Mucosa of rectum (tissue), 2 donors: ENCODE data around the gene FAAP20.
A peak's percentile ranks its signal among the peaks of the same experiment; 100 is the strongest.

ENCODE experiments used
- H3K27ac ChIP-seq, 2 donors: one replicate each; pipeline ENCODE4 v1.7.0; 2013; ENCODE audit warnings: inconsistent platforms in 2 of 2, low read depth in 2 of 2, low read length in 2 of 2
- H3K27me3 ChIP-seq, 2 donors: one replicate each; pipeline ENCODE4 v1.7.0; 2013; ENCODE audit warnings: low read length in 2 of 2; ENCODE audit not compliant: control insufficient read depth in 2 of 2, insufficient read depth in 2 of 2
- H3K36me3 ChIP-seq, 2 donors: one replicate each; pipeline ENCODE4 v1.7.0; 2013; ENCODE audit warnings: low read length in 2 of 2; ENCODE audit not compliant: control insufficient read depth in 2 of 2, insufficient read depth in 2 of 2
- H3K4me1 ChIP-seq, 2 donors: one replicate each; pipeline ENCODE4 v1.7.0; 2013; ENCODE audit warnings: low read length in 2 of 2, mild to moderate bottlenecking in 1 of 2; ENCODE audit not compliant: control insufficient read depth in 2 of 2, insufficient read depth in 2 of 2
- H3K4me3 ChIP-seq, 2 donors: one replicate each; pipeline ENCODE4 v1.7.0; 2013; ENCODE audit warnings: low read length in 2 of 2
- H3K9ac ChIP-seq, 2 donors: one replicate each; pipeline ENCODE4 v1.7.0; 2013; ENCODE audit warnings: low read length in 2 of 2, low read depth in 1 of 2, mild to moderate bottlenecking in 1 of 2
- H3K9me3 ChIP-seq, 2 donors: one replicate each; pipeline ENCODE4 v1.7.0; 2013; ENCODE audit warnings: low read length in 2 of 2; ENCODE audit not compliant: control insufficient read depth in 2 of 2
- donor health status: healthy.
- donor health status: Normal muscosa, but diverticular disease.

Gene FAAP20

GRCh38 chr1:2202843-2203601 lies 8.4 kb upstream of the FAAP20 start:
- no peak overlapping the region for H3K4me3 ChIP-seq
- no peak overlapping the region for H3K27ac ChIP-seq
- H3K9me3 ChIP-seq: no peaks in the 10 kb centered on the region
- peaks cover 37% of the 10 kb centered on the region in 2 donors for H3K4me1 ChIP-seq
- H3K9ac ChIP-seq: no peak overlapping the region
- H3K36me3 ChIP-seq: no peaks in the 10 kb centered on the region
- no peaks in the 10 kb centered on the region for H3K27me3 ChIP-seq

GRCh38 chr1:2202008-2202575 lies 7.5 kb upstream of the FAAP20 start:
- Histone ChIP-seq H3K36me3 (no peaks in the 10 kb centered on the region), H3K4me1 (peaks cover 29 to 31% of the 10 kb centered on the region in 2 donors), H3K27ac (no peak overlapping the region), H3K27me3 (no peaks in the 10 kb centered on the region), H3K9me3 (no peaks in the 10 kb centered on the region), H3K4me3 (no peak overlapping the region), H3K9ac (no peak overlapping the region)

GRCh38 chr1:2201062-2201461 lies 6.5 kb upstream of the FAAP20 start:
- Histone ChIP-seq H3K4me3 (no peak overlapping the region), H3K4me1 (peaks cover 25 to 27% of the 10 kb centered on the region in 2 donors), H3K9ac (no peak overlapping the region), H3K27ac (no peak overlapping the region), H3K27me3 (no peaks in the 10 kb centered on the region), H3K36me3 (no peaks in the 10 kb centered on the region), H3K9me3 (no peaks in the 10 kb centered on the region)

GRCh38 chr1:2200308-2200943 lies 5.9 kb upstream of the FAAP20 start:
- Histone ChIP-seq H3K27ac (no peak overlapping the region), H3K9me3 (no peaks in the 10 kb centered on the region), H3K36me3 (no peaks in the 10 kb centered on the region), H3K27me3 (no peaks in the 10 kb centered on the region), H3K4me1 (peaks cover 24 to 27% of the 10 kb centered on the region in 2 donors), H3K9ac (no peak overlapping the region), H3K4me3 (no peak overlapping the region)

GRCh38 chr1:2199042-2199810 lies 4.7 kb upstream of the FAAP20 start:
- Histone ChIP-seq H3K4me1 (peaks cover 23 to 26% of the 10 kb centered on the region in 2 donors), H3K27me3 (no peaks in the 10 kb centered on the region), H3K36me3 (no peaks in the 10 kb centered on the region), H3K9me3 (no peaks in the 10 kb centered on the region), H3K9ac (peak overlapping the region; percentile 67 to 68), H3K27ac (peak overlapping the region; percentile 89 to 92), H3K4me3 (peak overlapping the region; percentile 59 to 77)

- peaks cover 24 to 27% of the 10 kb centered on the region in 2 donors for H3K4me1 ChIP-seq
- H3K27ac ChIP-seq: peak overlapping the region; percentile 89 to 92
- no peaks in the 10 kb centered on the region for H3K27me3 ChIP-seq
- H3K9me3 ChIP-seq: no peaks in the 10 kb centered on the region
- H3K4me3 ChIP-seq: no peak overlapping the region
- no peaks in the 10 kb centered on the region for H3K36me3 ChIP-seq
- H3K9ac ChIP-seq: peak overlapping the region; percentile 1 to 36
Observed at GRCh38 chr1:2198571-2198970, 4.0 kb upstream of the FAAP20 start.

- Histone ChIP-seq H3K27ac (no peak overlapping the region), H3K9ac (no peak overlapping the region), H3K27me3 (no peaks in the 10 kb centered on the region), H3K9me3 (no peaks in the 10 kb centered on the region), H3K4me3 (no peak overlapping the region), H3K4me1 (peaks cover 24 to 27% of the 10 kb centered on the region in 2 donors), H3K36me3 (no peaks in the 10 kb centered on the region)
Observed at GRCh38 chr1:2197707-2198165, 3.2 kb upstream of the FAAP20 start.

GRCh38 chr1:2196901-2197638 lies 2.5 kb upstream of the FAAP20 start:
- no peak overlapping the region for H3K4me3 ChIP-seq
- no peaks in the 10 kb centered on the region for H3K27me3 ChIP-seq
- no peak overlapping the region for H3K9ac ChIP-seq
- H3K27ac ChIP-seq: no peak overlapping the region
- no peaks in the 10 kb centered on the region for H3K36me3 ChIP-seq
- H3K4me1 ChIP-seq: peaks cover 24 to 27% of the 10 kb centered on the region in 2 donors
- H3K9me3 ChIP-seq: no peaks in the 10 kb centered on the region

GRCh38 chr1:2195785-2196184 lies 1.2 kb upstream of the FAAP20 start:
- Histone ChIP-seq H3K4me1 (peaks cover 29% of the 10 kb centered on the region in 2 donors), H3K27ac (peak overlapping the region; percentile 94), H3K27me3 (no peaks in the 10 kb centered on the region), H3K4me3 (no peak overlapping the region), H3K9me3 (no peaks in the 10 kb centered on the region), H3K36me3 (no peaks in the 10 kb centered on the region), H3K9ac (peak overlapping the region in 1 of 2 donors; percentile 75)
